Suppressor macrophage treated with lipopolysaccharide for 4 hours (primary cell): ENCODE data around the gene HS3ST4.

ENCODE experiments used
- DNase-seq: peaks from one replicate; pipeline ENCODE4 v3.0.0-alpha.2; 2020

HS3ST4 gene

DNA sequence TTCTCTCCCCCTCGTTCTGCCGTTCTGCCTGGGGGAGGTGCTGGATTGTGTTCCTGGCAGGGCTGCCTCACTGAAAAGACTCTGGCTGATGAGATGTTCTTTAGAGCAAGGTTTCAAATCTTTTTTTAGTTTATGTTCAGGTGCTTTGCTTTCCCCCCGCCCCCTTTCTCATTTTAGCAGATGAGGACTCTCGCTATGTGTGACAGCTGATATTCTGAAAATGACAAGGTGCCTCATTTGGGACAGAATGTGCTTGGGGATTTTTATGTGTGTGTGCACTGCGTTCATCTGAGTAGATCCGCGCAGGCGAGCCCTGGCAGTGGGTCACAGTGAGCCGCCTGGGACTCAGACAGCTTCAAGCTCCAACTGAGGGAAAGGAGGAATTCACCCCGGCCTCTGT is 205.9 kb downstream of the HS3ST4 start:
- no peak for DNase-seq

DNA sequence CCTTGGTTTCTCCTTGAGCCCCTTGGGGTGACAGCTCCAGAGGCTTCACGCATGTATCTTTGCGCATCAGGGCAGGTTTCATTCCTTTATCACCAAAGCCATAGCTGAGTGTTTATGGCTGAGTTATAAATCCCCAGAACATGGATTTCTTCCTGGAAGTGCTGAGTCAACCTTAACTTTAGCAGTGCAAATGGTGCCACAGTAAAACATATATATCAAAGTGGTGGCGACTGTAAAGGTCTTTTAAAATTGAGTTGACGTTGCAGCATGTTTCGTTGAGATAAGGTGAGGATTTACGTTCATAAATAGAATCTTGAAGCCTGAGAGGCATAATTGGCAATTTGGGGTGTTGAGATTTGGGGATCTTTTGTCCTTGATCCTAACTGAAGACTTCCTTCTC is 214.1 kb downstream of the HS3ST4 start:
- DNase-seq = no peak

DNA sequence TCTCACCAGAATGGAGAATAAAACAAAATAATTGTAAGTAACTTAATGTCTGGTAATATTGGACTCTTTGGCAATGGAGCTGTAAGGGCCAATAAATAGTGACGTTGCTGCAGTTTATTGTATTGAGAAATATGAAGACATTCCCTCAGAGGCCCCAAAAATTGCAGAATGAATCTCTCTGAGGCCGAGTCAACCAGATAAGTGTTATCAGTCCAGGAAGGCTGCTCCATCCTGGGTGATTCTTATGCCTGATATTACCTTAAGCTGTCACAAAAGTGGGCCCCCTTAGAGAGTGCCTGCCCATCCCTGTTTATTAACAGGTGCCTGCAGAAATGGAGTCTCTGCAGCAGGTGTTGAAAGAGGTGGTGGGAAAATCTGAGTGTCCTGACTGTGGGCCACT is 219.2 kb downstream of the HS3ST4 start:
- DNase-seq = no peak

DNA sequence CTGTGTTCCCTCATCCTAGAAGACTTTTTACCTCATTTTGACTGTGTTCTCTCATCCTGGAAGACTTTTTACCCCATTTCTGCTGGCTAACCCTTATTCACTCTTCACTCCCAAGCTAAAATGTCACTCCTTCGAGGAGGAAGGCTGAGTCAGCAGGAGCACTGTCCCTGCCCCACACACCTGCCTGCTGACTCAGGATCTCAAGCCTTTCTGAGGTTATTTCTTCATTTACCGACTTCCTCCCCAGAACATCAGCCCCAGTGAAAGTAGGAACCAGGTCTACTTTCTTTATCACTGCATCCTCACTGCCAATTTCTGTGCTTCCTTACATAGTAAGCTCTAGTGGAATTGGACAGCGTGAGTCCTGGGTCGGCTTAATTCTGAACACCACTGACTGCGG is 220.6 kb downstream of the HS3ST4 start:
- DNase-seq = no peak

DNA sequence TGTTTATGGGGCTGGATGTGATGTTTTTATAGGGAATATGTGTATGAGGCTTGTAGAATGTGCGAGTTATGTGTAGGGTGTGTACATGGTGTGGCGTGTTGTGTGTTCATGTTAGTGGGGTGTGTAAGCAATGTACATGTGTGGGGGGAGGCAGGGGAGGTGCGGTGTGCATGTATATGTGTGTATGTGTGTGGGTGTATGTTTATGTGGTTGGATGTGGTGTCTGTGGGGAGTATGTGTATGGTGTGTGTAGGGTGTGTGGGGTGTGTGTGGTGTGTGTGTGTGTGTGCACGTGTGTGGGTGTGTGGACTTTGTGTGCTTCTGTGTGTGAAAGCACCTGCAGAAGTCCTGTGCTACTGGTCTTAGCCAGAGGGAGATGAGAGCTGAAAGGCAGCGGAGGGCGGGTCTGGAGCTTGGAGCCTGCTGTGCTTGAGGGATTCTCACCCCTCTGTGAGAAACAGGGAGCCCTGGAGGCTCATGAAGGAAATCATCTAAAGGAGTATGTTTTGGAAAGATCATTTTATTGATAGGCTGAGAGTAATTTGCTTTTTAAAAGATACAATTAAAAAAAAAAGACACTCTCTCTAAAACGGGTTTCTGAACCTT is 222.7 kb downstream of the HS3ST4 start:
- DNase-seq = no peak

DNA sequence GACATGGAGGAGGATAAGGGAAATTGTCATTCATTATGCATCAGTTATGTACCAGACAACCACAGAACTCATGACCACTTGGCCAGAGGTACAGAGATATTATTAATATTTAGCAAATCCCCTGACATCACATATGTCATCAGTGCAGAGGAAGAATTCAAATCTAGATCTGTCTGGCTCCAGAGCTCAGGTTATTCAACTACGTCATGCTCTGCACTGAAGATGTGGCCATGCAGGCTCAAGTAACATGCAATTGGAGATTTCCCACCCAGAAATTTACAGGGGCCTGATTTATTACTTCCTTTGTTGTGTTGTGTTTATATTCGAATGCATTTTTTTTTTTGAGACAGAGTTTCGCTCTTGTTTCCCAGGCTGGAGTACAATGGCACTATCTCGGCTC is 224.3 kb downstream of the HS3ST4 start:
- DNase-seq = no peak

DNA sequence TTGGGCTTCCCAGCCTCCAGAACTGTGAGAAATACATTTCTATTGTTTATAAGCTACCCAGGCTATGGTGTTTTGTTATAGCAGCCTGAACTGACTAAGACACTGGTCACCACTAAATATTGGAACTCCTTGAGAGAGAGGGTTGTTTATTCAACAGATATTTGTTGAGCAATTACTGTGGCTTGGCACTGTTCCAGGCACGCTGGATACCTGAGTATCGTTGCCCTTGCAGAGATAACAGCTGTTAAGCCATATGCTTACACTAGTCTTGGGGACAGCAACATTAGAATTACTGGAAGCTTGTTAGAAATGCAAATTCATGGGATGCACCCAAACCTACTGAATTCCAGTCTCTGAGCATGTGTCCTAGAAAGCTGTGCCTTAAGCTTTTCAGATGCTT is 230.7 kb downstream of the HS3ST4 start:
- no peak for DNase-seq

DNA sequence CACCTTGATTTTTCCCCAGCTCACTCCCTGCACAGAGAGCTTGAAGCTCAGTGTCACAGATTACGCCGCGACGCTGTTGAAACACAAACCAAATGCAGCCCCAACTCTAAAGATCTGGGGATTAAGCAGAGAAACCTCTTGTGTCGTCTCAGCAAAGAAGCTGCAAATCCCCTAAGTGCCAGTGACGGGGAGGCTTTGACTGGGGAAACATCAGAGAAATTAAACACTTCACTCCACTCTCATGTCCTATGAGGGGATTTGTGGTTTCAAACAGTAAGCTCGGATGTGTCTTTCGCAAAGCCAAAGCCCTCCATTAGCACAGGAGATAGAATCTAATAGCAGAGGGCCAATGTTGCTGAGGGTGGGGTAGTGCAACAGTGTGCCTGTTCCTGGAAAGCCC is 233.7 kb downstream of the HS3ST4 start:
- no peak for DNase-seq

DNA sequence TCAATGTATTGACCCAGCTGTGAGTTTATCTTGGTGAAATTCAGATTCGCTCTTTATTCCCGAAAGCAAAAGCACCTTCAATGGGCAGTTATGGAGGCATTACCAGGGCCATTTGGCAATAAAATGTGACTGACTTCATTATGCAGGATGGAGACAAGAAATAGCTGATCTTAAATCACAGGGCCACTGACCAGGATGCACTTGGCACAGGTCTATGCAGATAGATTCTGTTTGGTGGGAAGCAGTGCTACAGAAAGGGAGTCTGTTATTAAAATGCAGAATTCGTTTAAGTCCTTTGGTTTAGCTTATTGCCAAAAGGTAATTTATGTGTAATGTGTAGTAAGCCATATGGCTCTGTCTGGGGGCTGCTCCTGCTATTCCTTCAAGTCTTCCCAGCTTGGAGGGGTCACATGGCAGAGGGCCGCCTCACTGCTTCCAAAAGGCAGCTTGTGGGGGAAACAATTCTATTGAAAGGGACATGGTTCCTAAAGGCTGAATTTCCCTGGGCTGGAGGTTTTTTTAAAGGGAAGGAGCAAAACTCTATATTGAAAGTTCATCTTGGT is 239.8 kb downstream of the HS3ST4 start:
- no peak for DNase-seq

DNA sequence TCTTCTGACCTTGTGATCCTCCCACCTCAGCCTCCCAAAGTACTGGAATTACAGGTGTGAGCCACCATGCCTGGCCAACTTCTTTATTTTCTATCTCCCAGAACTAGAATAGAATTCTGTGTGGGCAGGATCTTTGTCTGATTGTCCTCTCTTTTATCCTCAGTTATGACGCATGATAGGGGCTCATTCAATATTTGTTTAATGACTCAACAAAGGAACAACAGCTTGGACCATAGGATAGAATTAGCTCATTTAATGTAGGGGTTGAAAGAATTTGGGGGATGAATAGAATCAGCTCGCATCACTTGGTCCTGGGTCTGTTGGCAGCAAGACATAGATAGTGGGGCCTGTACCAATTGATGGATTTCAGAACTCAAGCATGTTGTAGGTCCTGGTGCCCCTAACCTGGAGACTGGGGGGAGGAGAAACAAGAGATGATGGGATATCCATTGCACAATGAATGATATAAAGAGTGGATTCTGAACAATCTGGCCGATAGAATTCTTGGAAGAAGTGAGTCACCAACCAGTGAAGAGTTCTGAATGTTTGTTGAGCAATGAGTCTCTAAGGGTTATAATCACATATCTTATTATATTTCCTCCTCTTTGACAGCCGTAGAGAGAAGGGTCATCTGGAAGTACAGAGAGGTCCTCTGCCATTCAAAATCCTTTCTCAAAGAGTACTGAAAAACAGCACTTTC is 250.2 kb downstream of the HS3ST4 start:
- no peak for DNase-seq

DNA sequence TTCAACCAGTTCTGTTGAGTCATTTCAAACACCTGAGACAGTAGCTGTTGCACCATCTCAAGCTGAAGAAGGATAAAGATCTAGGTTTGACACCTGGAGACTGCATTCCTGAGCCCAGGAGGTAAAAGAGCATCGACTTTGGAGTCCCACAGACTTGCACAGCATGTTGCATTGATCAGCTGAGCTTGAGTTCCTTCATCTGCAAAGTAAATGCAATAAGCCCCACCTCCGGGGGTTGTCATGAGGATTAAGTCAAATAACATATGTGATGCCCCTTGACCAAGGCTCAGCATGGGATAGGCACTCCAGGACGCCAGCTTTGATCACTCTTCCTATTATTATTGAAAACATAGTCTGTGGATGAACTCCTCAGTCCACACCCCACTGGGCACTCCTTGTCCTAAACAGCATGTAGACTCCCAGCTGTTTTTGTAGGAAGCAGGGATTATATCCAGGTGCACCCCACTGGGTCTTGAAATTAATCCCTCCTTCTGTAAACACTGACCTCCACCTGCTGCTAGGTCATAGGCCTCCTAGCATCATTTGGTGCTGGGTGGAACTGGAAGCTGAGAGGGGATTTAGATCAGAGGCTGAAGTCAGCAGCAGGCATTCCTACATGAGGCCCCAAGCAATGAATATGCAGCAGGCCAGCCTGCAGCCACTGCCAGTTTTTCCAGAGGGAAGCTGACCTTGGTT is 259.0 kb downstream of the HS3ST4 start:
- no peak for DNase-seq

DNA sequence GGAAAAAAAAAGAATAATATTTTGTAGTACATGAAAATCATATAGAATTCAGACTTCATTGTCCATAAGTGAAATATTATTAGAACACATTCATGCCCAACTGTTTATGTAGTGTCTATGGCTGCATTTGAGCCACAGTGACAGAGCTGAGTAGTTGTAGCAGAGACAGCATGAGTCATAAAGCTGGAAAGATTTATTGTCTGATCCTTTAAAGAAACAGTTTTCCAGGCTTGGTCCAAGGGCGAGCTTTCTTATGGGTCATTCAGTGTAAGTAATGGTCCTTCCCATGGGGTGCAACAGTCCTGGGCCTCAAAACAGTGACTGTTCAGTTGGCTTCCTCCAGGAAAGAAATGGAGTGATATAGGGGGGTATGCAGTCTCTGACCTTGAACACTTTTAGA is 260.2 kb downstream of the HS3ST4 start:
- DNase-seq = no peak

DNA sequence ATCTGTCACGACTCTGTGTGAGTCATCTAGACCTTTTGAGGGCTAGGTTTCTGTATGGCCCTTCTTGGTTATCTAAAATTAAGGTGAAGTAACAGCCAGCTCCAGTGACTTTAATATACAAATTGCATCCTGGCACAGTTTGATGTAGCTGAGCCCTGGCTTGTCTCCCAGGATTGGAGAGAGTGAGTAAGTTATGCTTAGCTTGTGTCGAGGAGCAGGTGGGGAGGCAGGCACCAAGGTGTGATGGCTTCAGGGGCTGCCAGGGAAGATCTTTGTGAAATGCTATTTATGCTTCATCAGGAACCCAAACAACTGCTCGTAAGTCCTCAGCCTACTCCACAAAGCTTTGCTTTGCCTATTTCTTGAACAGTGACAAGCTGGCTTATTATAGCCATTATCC is 261.2 kb downstream of the HS3ST4 start:
- no peak for DNase-seq

DNA sequence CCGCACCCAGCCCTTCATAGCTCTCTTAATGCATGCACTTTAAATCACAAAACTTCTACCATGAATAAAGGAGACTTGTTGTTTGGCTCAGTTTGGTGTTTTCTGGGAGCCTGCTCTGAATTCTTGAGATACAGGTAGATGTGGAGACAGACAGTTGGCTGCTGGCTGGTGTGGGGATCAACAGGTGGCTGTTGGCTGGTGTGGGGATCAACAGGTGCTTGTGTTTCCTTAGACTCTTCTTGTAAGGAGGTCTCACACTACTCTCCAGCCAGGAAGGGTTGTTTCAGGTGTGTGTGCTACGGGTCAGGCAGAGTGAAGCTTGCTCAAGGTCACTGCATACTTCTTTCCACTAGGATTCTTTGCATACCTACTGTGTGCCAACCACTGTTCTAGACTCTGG is 265.9 kb downstream of the HS3ST4 start:
- DNase-seq = no peak

DNA sequence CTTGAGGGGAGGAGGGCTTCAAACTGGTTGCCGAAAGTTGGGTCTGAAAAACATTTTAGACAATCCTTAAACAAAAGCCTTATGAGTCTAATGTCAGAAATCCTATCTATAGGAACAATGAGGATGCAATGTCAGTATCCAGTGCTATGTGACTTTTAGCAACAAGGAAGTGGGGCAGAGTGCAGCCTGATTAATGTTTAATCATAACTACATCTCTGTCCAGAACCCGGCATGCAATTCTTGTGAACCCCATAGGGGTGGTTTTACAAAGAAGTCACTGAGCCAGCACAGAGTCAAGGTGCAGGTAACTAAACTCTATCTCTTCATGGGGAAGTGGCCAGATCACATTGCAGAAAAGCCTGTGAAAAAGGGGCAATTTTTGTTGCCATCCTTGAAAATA is 267.5 kb downstream of the HS3ST4 start:
- DNase-seq = no peak

DNA sequence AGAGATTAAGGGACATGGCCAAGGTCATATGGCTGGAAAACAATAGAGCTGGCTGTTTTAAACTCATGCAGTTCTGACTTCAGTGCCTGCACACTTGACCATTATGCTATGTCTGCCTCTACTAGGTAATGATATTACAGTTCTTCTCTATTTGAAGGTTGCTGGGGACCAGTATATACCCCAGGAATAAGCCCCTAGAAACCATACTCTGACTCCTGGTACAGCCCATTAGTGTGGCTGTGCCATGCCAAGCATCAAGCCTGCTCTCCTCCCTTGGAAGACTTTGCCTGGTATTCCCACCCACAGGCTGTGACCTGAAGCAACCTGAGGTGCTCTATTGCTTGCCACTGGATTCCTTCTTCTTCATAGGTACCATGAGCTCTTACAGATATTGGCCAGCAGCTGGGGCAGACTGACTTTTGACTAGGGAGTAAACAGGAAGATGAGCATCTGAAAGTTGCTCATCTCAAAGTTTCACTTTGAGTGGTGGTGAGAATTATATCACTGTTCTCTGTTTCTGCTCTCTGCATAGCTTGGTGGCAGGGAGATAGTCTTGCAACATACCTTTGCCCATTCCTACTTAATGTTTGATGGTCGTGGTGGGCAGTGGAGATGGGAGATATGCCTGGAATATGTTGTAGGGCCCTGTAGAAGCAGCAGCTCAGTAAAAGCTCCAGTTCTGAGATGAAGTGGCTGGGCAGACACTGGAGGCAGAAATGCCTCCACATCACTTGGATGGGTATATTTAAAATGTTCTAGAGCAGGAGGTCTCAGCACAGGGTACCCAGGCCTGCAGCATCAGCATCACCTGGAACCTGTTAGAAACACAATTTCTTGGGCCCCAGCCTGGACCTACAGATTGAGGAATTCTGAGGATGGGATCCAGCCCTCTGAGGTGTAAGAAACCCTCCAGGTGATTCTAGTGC is 274.7 kb downstream of the HS3ST4 start:
- no peak for DNase-seq

DNA sequence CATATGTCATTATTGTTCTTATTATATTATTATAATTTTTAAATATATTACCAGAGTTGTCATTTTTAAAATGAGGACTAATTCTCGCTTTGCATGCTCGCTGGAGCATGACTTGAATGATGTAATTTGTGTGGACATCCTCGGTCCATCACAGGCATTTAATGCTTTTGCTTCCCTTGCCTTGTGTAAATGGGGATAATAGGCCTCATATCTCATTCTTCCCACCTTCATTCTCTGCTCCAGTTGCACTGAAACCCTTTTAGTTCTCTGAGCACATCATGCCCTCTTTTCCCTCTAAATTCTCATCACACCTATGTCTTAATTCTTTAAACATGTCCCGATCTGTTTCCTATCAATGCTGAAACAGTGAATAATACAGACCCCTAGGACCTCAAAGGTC is 285.4 kb downstream of the HS3ST4 start:
- DNase-seq = no peak

DNA sequence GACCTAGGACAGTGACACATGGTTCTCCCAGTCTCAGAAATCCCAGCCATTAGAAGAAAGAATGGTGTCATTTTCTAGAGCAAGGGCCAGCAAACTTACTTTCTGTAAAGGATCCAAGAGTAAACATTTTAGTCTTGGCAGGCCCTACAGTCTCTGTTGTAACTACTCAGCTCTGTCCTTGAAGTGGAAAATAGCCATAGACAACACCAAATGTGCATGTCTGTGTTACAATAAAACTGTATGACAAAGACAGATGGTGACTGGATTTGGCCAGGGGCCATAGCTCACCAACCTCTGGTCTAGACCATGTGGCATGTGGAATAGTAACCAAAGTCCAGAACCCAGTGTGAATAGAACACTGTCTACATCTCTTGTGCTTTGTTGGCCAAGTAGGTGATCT is 286.5 kb downstream of the HS3ST4 start:
- no peak for DNase-seq

DNA sequence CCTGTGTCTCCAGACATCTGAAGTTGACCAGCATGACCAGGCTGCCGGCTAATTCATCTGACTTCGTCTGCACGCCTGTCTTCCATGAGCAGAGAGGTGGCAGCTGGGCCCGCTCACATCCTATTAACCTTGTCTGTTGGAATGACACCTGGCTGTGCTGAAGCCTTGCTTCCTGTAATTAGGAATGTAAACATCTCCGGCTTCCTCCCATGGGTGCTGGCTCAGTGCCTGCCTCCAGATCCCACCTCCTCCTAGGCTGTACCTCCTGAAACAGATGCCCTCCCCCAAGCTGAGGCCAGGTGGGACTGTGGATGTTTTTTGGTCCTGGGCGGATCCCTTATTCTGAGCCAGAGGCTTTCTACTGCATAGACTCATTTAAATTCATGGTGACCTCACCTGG is 296.3 kb downstream of the HS3ST4 start:
- DNase-seq = no peak

DNA sequence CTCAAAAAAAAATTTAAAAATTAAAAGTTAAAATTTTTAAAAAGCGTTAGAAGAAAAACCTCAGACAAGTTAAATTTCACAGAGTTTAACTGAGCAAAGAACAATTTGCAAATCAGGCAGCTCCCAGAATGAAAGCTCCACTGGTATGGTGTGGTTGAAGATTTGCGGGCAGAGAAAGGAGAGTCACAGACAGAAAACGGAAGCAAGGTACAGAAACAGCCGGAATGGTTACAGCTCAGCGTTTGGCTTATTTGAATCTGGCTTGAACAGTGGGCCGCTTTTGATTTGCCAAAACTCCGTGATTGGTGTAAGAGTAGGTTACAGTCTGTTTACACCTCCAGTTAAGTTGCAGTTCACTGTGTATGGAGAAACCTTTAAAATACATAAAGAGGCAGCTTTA is 297.1 kb downstream of the HS3ST4 start:
- no peak for DNase-seq

DNA sequence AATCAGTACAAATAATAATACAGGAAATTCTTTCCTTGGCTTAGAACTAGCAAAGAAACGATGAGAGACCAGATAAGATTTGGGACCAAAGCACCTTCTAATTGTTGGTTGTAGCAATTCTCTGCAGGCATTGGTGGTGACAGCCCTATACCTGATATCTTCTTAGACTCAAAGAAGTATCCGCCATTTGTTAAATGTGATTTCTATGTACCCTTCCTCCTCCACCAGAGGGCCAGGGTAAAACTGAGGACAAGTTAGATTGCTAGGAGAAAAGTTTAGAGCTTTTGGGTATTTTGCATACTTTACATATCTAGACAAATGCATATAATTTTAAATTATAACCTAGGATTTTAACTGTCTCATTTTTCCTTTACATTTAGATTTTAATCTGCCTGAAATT is 304.3 kb downstream of the HS3ST4 start:
- no peak for DNase-seq

DNA sequence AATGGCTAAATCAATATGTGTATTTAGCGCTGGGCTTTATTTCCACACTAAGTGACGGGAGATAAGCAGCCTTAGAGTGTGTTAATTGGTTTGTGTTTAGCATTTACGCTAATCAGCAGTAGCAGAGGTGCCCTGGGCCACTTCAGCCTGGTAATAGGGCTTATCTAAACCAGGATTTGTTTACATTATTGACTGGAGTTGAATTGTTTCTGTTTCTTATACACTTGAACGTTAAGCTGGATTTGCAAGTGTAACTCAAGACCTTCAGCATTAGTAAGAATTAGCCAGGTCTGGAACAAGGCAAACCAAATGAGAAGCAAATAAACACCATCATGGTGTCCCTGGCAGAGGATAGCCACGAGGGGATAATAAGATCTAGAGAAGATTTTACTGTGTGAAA is 313.6 kb downstream of the HS3ST4 start:
- no peak for DNase-seq

DNA sequence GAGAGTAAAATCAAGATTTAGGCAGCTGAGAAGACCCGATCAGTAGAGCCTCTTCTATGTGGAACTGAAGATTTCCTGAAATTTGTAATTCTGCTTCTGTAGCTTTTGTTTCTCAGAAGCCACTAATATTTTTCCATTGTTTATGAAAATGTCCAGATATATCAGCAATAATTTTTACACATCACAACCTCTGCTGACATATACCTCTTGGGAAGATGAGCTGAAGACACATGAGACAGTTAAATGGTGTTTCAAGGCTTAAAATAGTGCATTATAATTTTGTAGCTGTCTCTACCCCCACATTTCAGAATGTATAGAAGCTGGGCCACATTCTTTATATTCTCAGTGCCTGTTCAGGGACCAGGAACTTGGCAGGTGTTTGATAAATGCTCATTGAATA is 320.6 kb downstream of the HS3ST4 start:
- DNase-seq = no peak
